GM12872 (cell line): ENCODE results near the gene ZNF695.

ENCODE experiments used
- TF ChIP-seq, protein P1 (sequence below): IDR thresholded peaks from 3 replicates; pipeline ENCODE4 v1.5.1; 2011; ENCODE audit warnings: low read depth, mild to moderate bottlenecking, low read length, moderate library complexity; ENCODE audit not compliant: insufficient read depth

The ZNF695 gene

DNA sequence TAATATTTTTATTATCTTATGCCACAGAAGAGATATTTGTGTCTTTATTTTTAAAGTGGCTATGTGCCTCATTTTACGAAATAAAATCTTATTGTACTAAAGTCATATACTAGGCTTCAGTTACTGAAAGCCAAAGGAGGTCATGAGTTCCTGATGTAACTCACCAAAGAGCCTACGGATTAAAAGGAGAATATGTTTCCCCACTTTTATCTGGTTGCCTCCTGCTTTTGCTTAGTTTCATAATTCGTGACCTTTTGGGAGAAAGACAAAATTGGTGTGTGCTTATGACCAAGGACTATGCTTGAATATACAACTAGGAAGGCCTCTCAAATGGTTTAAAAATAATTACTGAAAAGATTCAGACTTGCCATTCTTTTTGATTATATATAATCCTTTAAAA, 57.9 kb downstream of the ZNF695 start:
- TF ChIP-seq, protein P1, sequence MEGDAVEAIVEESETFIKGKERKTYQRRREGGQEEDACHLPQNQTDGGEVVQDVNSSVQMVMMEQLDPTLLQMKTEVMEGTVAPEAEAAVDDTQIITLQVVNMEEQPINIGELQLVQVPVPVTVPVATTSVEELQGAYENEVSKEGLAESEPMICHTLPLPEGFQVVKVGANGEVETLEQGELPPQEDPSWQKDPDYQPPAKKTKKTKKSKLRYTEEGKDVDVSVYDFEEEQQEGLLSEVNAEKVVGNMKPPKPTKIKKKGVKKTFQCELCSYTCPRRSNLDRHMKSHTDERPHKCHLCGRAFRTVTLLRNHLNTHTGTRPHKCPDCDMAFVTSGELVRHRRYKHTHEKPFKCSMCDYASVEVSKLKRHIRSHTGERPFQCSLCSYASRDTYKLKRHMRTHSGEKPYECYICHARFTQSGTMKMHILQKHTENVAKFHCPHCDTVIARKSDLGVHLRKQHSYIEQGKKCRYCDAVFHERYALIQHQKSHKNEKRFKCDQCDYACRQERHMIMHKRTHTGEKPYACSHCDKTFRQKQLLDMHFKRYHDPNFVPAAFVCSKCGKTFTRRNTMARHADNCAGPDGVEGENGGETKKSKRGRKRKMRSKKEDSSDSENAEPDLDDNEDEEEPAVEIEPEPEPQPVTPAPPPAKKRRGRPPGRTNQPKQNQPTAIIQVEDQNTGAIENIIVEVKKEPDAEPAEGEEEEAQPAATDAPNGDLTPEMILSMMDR, result no peak

- TF ChIP-seq, protein P1, result no peak
Measured at GRCh38 chr1:246947255-246947654, 60.6 kb downstream of the ZNF695 start.

DNA sequence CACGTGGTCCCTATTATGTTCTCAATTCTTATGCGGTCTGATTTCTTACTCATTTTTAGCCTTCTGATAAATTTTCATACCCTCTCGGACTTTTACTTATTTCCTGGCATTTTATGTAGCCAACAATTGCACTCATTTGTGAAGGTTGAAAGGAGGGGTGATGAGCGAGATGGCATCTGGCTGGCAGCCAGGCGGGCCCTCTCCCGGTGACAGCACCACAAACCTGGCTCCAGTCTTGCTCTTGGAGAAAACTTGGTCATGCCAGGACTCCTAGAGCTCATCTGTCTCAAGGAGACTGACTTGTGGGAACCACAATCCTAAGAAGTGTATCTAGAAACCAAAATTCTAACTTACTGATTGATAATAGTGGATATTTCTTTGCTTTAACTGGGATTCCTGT, 61.5 kb downstream of the ZNF695 start:
- TF ChIP-seq, protein P1, result no peak
